ENCODE data around the gene ACLY.
"Not testable (repeated sequence)": the region's sequence is repeated elsewhere in the genome, so short reads cannot be mapped to it uniquely, and the experiment has no call there.

The ACLY gene

DNA sequence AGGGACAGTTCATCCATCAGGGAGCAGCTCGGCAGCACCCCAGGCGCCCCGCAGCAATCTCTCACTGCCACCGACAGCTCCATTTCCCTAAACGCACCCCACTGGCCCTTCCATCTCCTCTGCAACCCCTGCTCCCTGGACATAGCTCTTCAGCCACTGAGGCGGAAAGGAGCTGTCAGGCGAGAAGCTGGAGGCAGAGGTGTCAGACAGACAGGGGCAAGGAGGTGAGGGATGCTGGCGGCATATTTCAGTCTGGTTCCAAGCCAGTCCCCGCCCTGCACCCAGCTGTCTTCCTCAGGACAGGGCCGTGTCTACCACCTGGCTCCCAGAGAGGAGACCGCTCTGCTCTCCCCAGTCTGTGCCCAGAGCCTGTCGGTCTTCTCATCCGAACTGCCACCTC, 9.7 kb downstream of the ACLY start:
- DNase-seq, result no peak

DNA sequence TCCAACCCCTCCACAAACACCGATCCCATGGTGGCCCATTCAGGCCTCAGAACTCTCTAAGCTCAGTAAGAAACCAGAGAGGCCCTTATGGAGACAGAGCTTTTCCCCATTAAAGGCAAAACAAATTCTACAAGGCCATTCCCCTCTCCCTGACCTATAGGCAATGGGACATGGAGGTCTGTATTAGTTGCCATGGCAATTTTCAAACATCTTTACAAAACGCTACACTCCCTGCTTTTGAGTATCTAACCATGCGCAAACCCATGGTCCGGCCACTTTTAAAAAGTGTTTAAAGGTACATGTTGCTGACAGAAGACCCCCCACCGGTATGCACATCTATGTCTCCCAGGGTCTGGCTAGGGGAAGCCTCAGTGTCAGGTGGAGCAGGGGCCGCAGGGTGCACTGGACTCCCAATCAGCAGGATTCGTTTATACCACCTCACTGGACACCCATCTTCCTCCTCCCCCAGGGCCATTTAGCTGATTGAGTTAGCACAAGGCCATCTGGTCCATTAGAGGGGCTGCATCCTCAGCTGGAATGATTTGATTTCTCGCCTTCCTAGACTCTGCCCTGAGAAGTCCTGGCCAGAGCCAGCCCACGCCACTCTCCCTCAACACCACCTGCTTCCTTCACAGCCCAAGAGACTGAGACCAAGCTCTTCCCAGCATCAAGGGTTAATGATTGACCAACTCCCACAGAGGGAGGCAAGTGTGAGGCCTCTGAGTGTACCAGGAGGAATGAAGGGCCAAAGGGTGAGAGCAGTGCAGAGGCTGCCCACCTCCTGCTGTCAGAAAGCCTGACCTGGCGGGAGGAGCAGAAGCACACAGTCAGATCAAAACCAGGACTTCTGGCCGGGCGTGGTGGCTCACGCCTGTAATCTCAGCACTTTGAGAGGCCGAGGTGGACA, 10.9 kb downstream of the ACLY start:
- no peak for DNase-seq

DNA sequence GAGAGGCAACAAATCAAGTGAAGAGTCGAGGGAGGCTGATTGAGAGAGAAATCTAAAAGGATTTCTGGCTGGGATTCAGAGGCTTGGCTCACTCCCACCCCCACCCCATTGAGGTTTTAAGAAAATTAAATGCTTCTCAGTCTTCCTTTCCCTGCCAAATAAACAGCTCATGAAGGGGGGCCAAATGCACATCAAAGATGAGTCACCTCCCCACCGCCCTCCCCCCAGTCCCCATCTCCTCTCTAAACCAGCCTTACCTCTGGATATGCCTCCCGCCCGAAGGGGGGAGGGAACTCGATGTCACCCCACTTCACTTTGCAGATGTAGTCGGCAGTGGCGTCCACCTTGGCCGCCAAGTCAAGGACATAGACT, 11.6 kb downstream of the ACLY start:
- no peak for DNase-seq

DNA sequence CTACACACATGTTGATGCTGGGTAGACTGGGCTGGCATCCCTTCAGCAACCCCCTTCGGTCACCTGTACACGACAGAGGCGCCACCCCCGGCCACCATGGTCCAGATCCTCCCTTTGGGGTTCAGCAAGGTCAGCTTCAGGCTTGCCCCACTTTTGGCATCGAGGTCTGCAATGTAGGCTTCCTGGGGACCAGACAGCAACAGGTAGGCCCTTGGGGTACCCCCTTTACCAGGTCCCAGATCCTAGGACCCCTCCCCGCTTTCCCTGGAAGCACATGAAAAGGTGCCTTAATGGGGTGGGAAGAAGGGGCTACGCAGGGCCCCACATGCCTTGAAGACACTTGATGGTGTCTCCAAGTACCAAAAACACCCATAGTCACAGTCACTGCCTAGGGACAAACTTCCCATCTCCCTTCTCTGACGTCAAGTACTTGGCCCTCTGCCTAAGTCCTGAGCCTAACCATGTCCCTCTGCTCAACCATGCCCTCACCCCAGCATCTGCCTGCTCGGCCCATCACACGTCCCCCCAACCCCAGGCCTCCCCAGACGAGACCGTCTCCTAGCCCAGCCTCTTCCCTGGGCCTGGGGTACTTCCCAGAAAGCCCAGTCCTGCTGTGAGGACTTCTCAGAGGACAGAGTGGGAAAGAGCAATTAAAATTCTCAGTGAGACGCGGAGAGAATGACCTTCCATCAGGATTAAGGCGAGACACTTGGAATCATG, 12.1 kb downstream of the ACLY start:
- DNase-seq, result no peak

DNA sequence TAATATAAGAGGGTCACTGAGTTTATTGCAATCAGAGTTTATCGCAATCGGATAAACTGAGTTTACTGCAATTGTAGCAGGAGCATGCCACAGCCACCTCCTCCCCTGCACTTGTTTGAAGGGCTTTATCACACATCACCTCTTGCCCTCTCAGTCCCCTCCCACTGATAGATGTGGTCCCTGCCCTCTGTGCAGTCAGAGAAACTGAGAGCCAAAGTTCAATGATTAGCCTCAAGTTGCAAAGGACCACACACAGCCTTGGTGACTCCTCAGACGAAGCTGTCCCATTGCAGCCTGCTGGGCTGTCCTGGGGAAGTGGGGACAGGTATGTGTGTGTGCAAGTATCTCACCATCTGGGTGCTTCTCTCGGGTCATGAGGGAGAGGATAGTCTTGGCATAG, 13.6 kb downstream of the ACLY start:
- DNase-seq, result no peak

DNA sequence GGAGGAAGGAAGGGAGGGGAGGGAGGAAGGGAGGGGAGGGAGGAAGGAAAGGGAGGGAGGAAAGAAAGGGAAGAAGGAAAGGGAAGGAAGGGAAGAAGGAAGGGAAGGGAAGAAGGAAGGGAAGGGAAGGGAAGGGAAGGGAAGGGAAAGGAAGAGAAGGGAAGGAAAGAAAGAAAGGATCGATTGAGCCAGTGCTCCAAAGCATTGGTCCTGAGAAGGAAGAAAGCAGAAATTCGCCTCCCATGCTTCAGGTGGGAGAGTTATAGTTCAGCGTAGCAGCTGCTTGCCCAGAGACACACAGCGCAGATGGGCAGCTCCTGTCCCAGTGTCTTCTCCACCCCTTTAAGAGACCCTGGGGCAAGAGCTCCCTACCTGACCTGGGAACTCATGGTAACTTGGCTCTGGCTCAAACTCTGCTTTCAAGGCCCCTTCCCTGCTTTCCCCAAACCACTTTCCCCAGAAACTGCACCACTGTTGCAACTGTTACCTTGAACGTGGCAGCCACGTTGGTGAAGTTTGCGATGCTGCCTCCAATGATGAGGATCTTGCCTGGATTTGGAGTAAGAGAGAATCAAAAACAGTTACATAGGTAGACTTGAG, 14.4 kb downstream of the ACLY start:
- no peak for DNase-seq

DNA sequence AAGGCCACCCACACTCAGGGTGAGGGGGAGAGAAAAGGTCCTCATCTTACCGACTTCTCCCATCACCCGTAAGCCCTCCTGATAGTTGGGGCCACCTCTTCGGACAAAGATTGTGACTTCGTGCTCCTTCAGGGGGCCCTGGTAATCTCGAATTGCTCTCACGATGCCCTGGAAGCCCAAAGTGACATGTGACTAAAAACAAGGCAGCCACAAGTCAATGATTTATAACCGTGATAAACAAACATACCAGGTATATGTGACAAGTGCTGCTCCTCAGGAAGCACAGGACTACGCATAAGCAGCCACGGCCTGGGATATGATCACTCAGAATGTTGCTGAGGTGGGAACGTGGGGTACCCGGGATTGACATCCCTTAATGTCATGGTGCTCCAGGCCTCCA, 17.1 kb downstream of the ACLY start:
- no peak for DNase-seq

DNA sequence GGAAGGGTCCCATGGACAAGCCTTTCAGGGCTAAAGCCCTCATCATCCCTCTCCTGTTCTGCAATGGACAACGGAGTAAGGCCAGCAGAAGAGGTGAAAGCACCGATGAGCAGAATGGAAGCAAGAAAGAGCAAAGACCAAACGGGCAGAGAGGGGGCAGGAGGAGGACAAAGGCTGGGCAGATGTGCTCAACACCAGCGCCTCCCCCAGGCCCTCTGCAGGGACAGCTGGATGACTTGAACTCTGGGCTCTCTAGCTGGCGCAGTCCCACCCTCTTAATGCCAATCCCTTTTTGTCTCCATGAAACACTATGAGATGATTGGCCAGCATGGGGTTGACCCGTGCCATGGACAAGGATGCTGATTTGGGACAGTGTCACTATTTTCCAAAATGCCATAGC, 22.0 kb downstream of the ACLY start:
- no peak for DNase-seq

DNA sequence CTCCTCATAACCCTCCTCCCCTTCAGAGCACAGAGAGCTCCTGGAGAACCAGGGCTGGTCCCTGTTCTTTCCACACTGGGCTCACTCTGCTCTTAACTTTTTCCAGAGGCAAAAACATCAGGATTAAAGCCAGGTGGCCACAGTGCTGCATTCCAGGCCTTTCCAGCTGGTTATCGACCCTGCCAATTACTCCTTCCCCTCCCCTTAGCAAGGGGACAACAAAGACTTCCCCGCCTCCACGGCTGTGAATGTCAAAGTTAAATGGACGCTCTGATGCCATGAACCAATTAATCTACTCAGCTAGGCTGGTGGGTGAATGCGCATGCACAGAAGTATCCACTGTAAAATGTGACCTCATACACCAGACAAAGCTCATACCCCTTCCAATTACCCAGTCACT, 23.1 kb downstream of the ACLY start:
- no peak for DNase-seq

DNA sequence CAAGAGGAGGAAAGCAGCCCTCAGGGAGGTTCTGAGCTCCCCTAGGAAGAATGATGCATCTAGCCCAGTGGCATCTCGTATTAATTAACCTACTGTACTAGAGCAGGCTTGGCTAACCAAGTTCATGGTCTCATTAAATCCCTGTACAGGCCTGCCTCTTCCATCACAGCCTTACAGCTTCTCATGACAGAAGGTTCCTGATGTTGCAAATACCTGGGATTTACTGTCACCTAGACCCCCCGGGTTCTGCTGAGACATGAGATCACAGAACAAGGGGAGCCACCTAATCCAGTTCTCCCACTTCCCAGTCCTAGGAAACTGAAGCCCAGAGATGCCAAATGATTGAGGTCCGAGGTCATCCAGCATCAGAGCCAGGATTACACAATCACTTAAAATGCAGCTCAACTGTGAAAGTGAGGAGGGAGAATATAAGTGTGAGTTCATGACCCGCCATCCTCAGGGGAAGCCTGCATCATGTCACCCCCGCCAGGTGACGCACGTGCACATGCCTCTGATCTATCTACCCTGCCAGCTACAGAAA, 23.9 kb downstream of the ACLY start:
- DNase-seq, result no peak

DNA sequence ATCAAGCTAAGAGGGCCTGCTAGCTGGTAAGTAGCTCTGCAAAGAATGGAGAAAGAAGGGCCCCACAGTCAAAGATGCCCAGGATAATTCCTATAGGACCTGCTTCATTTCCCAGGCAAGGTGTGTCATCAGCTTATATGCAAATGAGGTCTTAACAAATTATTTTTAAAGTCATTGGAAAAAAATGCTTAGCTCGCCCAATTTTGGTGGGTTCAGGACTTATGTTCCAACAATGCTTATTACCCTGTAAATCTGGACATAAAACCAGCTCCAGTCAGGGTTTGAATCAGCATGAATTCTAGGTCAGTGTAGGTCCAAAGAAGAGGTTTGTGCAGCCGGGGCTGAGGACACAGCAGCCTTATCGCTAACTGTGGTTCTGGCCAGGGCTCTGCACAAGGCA, 25.4 kb downstream of the ACLY start:
- no peak for DNase-seq

DNA sequence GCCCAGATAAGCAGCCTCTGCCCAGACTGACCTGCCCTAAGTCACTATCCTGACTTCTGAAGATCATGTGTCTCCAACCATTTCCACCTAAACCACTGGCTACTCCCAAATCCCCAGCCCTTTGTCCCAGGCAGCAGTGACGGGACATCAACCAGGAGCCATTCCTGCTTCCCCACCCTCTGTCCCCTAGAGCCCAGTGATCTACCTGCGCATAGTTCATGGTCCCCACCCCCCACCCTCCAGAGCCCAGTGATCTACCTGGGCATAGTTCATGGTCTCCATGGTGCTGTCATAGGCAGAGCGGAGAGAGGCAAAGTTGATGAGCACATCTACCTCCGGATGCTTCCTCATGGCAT, 26.8 kb downstream of the ACLY start:
- DNase-seq, result no peak

DNA sequence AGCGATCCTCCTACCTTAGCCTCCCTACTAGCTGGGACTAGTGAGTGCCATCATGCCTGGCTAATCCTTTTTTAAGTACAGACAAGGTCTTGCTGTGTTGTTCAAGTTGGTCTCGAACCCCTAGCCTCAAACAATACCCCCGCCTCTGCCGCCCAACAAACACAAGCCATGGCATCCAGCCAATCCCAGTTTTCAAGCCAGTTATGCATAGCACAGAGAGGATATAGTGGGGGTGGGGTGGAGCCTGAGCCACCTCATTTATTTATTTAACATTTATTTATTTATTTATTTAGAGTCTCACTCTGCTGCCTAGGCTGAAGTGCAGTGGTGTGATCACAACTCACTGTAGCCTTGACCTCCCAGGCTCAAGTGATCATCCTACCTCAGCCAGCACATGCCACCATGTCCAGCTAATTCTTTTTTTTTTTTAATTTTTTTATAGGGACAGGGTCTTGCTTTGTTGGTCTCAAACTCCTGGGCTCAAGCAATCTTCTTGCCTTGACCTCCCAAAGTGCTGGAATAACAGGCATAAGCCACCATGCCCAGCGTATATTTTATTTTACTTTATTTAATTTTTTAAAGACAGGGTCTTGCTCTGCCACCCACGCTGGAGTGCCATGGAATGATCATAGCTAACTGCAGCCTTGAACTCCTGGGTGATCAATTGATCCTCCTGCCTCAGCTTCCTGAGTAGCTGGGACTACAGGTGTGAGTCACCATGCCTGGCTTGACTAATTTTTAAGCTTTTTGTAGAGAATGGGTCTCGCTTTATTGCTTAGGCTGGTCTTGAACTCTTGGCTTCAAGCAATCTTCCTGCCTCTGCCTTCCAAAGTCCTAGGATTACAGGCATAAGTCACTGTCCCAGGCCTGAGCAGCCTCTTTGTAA, 27.4 kb downstream of the ACLY start:
- no peak for DNase-seq

DNA sequence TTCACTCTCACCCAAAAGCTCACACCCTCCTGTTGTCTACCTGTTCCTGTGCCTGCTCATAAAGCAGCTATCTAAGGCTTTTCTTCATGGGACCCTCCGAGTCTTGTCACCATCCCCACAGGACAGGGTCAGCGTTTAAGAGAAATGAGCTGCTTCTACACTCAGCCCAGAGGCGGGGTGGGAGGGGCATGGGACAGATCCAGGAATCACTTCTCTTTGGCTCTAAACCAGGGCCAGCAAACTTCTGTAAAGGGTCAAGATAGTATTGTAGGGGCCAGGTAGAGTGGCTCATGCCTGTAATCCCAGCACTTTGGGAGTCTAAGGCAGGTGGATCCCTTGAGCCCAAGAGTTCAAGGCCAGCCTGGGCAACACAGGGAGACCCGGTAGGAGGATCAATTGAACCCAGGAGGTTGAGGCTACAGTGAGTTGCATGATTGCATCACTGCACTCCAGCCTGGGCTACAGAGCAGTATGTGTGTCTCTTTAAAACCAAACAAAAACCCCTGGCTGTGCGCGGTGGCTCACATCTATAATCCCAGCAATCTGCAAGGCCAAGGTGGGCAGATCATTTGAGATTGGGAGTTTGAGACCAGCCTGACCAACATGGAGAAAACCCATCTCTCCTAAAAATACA, 30.3 kb downstream of the ACLY start:
- DNase-seq, result no peak

DNA sequence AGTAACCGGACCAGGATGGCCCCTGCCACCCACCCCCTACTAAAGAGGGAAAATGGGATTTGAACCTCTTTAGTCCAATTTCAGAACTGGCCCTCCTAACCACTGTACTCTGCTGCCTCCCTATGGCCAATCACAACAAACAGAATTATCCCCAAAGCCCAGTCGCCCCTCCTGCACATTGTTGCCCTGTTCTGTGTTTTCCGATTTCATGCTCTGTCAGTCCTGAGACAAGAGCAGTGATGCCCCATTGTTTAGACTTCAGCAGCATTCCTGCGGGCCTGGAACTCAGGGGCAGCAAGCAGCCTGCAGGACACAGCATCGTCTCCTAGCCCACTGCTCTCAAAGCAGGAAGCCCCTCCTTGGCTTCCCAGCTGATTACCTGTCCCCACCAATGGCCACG, 33.0 kb downstream of the ACLY start:
- no peak for DNase-seq

DNA sequence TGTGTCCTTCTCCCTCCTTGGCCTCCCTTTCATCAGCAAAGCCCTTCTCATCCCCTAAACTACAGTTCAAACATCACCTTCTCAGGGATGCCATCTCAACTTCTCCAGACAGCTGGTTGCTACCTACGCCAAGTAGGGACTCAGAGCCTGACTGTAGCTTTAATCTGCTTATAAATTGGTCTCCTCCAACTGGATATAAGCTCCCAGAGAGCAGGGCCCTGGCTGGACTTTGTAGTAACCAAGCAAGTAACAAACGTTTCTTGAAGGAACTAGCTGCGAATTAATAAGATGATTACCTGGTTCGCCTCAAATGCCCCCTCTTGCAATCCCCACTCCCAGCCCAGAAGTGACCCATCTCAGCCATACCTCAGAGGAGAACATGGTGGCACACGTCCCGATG, 36.0 kb downstream of the ACLY start:
- DNase-seq, result no peak

DNA sequence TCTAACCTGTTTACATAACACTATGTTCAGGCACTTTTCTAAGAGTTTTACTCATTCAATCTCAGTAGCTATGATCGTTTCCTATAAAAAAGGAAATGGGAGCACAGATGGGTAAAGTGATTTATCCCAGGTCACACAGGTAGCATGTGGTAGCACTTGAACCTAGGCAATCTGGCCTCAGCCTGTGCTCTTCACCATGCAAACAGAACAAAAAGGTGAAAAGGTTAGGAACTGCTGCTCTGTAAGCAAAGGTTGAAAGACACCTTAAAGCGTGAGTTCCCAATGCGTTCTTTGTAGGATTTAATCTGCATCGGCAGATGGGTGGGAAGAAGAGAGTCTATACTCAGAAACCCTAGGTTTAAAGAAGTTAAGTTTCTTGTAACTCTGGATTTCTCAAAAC, 38.6 kb downstream of the ACLY start:
- DNase-seq, result no peak

DNA sequence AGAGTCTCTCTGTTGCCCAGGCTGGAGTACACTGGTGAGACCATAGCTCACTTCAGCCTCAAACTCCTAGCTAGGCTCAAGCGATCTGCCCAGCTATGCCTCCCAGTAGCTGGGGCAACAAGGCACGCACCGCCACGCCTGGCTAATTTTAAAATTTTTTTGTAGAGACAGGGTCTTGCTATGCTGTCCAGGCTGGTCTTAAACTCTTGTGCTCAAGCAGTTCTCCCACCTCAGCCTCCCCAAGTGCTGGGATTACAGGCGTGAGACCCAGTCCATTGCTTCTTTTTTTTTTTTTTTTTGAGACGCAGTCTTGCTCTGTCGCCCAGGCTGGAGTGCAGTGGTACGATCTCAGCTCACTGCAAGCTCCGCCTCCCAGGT, 44.5 kb downstream of the ACLY start:
- DNase-seq, result not testable (repeated sequence)

DNA sequence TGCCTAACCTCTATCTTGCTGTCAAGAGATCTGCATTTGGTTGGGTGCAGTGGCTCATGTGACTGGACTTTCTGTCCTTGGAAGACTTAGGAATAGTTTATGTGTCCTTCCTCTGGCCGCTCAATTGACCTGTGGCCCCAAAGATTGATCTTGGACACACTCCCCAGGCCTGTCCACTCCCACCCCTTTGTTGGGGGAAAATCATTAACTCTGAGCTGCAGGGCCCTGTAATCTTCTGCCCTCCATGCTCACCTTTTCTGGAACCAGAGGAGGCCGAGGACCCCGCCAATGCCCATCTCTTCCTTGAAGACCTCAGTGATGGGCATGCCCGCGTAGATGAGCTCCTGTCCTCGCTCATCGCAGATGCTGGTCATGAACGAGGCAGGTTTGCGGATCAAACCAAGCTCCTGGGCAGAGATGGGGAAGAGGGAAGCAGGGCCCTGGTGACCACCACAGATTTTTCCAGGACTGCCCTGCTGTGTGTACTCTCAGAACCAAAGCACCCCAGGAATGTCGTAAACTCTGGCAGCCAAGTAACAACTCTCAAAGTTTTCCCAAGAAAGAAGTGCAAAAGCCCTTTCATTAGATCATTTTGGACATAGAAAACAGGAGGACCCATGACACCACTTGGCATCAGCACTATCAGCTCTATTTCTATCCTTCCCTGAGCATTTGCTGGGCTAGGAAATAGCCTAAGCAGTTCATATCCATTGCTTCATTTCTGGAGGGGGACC, 45.0 kb downstream of the ACLY start:
- DNase-seq, result no peak

DNA sequence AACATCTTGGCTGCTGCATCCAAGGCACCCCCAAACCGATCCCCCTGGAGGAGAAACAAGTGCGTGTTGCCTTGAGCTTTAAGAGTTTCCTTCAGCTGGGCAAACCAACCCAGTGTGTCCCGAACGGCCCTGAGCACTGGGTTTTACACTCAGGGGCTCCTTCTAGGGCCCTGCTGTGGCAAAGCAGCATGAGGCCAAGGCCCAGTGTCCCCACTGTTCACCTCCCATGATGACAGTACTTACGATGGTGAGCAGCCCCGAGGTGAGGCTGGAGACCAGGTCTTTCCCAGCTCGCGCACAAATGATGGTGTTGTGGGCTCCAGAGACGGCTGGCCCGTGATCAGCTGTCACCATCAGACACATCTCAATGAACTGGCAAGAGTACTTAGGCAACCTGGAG, 47.0 kb downstream of the ACLY start:
- DNase-seq, result no peak

DNA sequence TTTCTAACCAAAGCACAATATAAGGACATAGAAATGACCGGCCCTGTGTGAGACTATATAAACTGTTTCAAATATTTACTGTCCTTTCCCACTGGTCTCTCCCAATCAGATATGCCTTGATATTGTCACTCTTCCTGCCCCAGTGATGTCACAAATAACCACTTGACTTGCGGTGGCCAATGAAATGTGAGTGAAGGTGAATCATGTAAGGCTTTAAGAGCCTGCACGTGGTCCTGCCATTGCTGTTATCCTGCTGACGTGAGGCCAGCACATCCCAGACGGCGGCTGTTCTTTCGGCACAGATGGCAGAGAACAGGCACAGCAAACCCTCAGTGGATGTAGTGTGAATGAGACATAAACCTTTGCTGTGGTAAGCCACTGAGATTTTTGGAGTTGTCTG, 48.1 kb downstream of the ACLY start:
- no peak for DNase-seq

DNA sequence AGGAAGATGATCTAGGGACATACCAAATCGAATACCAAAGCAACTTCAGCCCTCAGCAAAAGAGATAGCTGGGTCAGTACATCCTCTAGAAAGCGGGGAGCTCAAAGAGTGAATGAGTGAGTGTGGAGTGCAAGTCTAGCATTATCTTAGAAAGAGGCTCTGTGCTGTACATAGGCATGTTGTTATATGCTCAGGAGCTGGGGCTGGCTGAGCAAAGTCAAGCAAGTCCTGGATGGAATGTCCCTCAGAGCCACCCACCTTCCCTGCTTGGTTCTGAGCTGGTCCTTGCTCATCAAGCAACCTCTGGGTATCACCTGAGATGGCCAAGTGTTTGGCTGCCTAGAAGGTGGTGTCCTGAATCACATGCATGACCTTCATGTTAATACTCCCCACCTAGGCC, 48.7 kb downstream of the ACLY start:
- no peak for DNase-seq

Data from activated CD4-positive, alpha-beta T cell treated with anti-CD3 and anti-CD28 coated beads, Interleukin-2, amount 50 U/mL, for 1 hour (primary cell).